ENCODE data around the gene INHBB.
A peak's percentile ranks its signal among the peaks of the same experiment; 100 is the strongest.

The INHBB gene

GRCh38 chr2:120360307-120360855 lies 14.4 kb downstream of the INHBB start:
- Histone ChIP-seq H3K4me3 (ENCODE audit: low read depth, low read length) (no peak overlapping the region), H3K27ac (ENCODE audit: low read depth, low read length) (no peak overlapping the region), H3K9me3 (ENCODE audit: control insufficient read depth, insufficient read depth, low read depth, low read length) (no peaks in the 10 kb centered on the region), H3K4me1 (ENCODE audit: control insufficient read depth, insufficient read depth, low read length) (peaks cover 10% of the 10 kb centered on the region; the same call in 1 of the 2 replicates), H3K36me3 (ENCODE audit: control insufficient read depth, insufficient read depth, low read length) (no peaks in the 10 kb centered on the region), H3K9ac (ENCODE audit: low read length) (no peak overlapping the region), H3K27me3 (ENCODE audit: control insufficient read depth, insufficient read depth, low read length) (peaks cover 32% of the 10 kb centered on the region)

- Histone ChIP-seq H3K9me3 (ENCODE audit: control insufficient read depth, insufficient read depth, low read depth, low read length) (no peaks in the 10 kb centered on the region), H3K27me3 (ENCODE audit: control insufficient read depth, insufficient read depth, low read length) (peaks cover 13% of the 10 kb centered on the region; the same call in 1 of the 2 replicates), H3K36me3 (ENCODE audit: control insufficient read depth, insufficient read depth, low read length) (no peaks in the 10 kb centered on the region), H3K9ac (ENCODE audit: low read length) (no peak overlapping the region), H3K4me1 (ENCODE audit: control insufficient read depth, insufficient read depth, low read length) (no peaks in the 10 kb centered on the region), H3K4me3 (ENCODE audit: low read depth, low read length) (no peak overlapping the region), H3K27ac (ENCODE audit: low read depth, low read length) (no peak overlapping the region)
Observed at GRCh38 chr2:120362926-120363325, 17.0 kb downstream of the INHBB start.

GRCh38 chr2:120365236-120365793 lies 19.4 kb downstream of the INHBB start:
- Histone ChIP-seq H3K36me3 (ENCODE audit: control insufficient read depth, insufficient read depth, low read length) (no peaks in the 10 kb centered on the region), H3K27me3 (ENCODE audit: control insufficient read depth, insufficient read depth, low read length) (peaks cover 8% of the 10 kb centered on the region; the same call in 1 of the 2 replicates), H3K4me3 (ENCODE audit: low read depth, low read length) (no peak overlapping the region), H3K9ac (ENCODE audit: low read length) (no peak overlapping the region), H3K9me3 (ENCODE audit: control insufficient read depth, insufficient read depth, low read depth, low read length) (no peaks in the 10 kb centered on the region), H3K4me1 (ENCODE audit: control insufficient read depth, insufficient read depth, low read length) (no peaks in the 10 kb centered on the region), H3K27ac (ENCODE audit: low read depth, low read length) (no peak overlapping the region)

GRCh38 chr2:120366698-120367097 lies 20.8 kb downstream of the INHBB start:
- H3K4me1 ChIP-seq (ENCODE audit: control insufficient read depth, insufficient read depth, low read length) = peaks cover 2% of the 10 kb centered on the region
- peaks cover 5% of the 10 kb centered on the region; the same call in 1 of the 2 replicates for H3K27me3 ChIP-seq (ENCODE audit: control insufficient read depth, insufficient read depth, low read length)
- H3K36me3 ChIP-seq (ENCODE audit: control insufficient read depth, insufficient read depth, low read length) = no peaks in the 10 kb centered on the region
- no peaks in the 10 kb centered on the region for H3K9me3 ChIP-seq (ENCODE audit: control insufficient read depth, insufficient read depth, low read depth, low read length)
- H3K27ac ChIP-seq (ENCODE audit: low read depth, low read length) = no peak overlapping the region
- H3K9ac ChIP-seq (ENCODE audit: low read length) = no peak overlapping the region
- no peak overlapping the region for H3K4me3 ChIP-seq (ENCODE audit: low read depth, low read length)

- H3K9me3 ChIP-seq (ENCODE audit: control insufficient read depth, insufficient read depth, low read depth, low read length) = no peaks in the 10 kb centered on the region
- no peak overlapping the region for H3K27ac ChIP-seq (ENCODE audit: low read depth, low read length)
- H3K4me3 ChIP-seq (ENCODE audit: low read depth, low read length) = no peak overlapping the region
- no peaks in the 10 kb centered on the region for H3K36me3 ChIP-seq (ENCODE audit: control insufficient read depth, insufficient read depth, low read length)
- peaks cover 7% of the 10 kb centered on the region for H3K4me1 ChIP-seq (ENCODE audit: control insufficient read depth, insufficient read depth, low read length)
- H3K9ac ChIP-seq (ENCODE audit: low read length) = no peak overlapping the region
- H3K27me3 ChIP-seq (ENCODE audit: control insufficient read depth, insufficient read depth, low read length) = peaks cover 5% of the 10 kb centered on the region; the same call in 1 of the 2 replicates
Observed at GRCh38 chr2:120367221-120367620, 21.3 kb downstream of the INHBB start.

- H3K36me3 ChIP-seq (ENCODE audit: control insufficient read depth, insufficient read depth, low read length) = no peaks in the 10 kb centered on the region
- H3K4me1 ChIP-seq (ENCODE audit: control insufficient read depth, insufficient read depth, low read length) = peaks cover 11% of the 10 kb centered on the region
- H3K9me3 ChIP-seq (ENCODE audit: control insufficient read depth, insufficient read depth, low read depth, low read length) = no peaks in the 10 kb centered on the region
- H3K27ac ChIP-seq (ENCODE audit: low read depth, low read length) = no peak overlapping the region
- no peak overlapping the region for H3K4me3 ChIP-seq (ENCODE audit: low read depth, low read length)
- H3K27me3 ChIP-seq (ENCODE audit: control insufficient read depth, insufficient read depth, low read length) = peaks cover under 1% of the 10 kb centered on the region; the same call in 1 of the 2 replicates
- H3K9ac ChIP-seq (ENCODE audit: low read length) = no peak overlapping the region
Observed at GRCh38 chr2:120367649-120368048, 21.7 kb downstream of the INHBB start.

- H3K9ac ChIP-seq (ENCODE audit: low read length) = no peak overlapping the region
Observed at GRCh38 chr2:120368086-120368485, 22.1 kb downstream of the INHBB start.

GRCh38 chr2:120369250-120369649 lies 23.3 kb downstream of the INHBB start:
- H3K9me3 ChIP-seq (ENCODE audit: control insufficient read depth, insufficient read depth, low read depth, low read length) = no peaks in the 10 kb centered on the region
- no peaks in the 10 kb centered on the region for H3K36me3 ChIP-seq (ENCODE audit: control insufficient read depth, insufficient read depth, low read length)
- H3K4me3 ChIP-seq (ENCODE audit: low read depth, low read length) = no peak overlapping the region
- no peaks in the 10 kb centered on the region for H3K27me3 ChIP-seq (ENCODE audit: control insufficient read depth, insufficient read depth, low read length)
- no peak overlapping the region for H3K9ac ChIP-seq (ENCODE audit: low read length)
- peaks cover 23% of the 10 kb centered on the region for H3K4me1 ChIP-seq (ENCODE audit: control insufficient read depth, insufficient read depth, low read length)
- H3K27ac ChIP-seq (ENCODE audit: low read depth, low read length) = no peak overlapping the region

More at GRCh38 chr2:120368086-120368485, 22.1 kb downstream of the INHBB start:
- Histone ChIP-seq H3K36me3 (ENCODE audit: control insufficient read depth, insufficient read depth, low read length) (no peaks in the 10 kb centered on the region), H3K27me3 (ENCODE audit: control insufficient read depth, insufficient read depth, low read length) (no peaks in the 10 kb centered on the region), H3K4me1 (ENCODE audit: control insufficient read depth, insufficient read depth, low read length) (peaks cover 16% of the 10 kb centered on the region), H3K4me3 (ENCODE audit: low read depth, low read length) (no peak overlapping the region), H3K27ac (ENCODE audit: low read depth, low read length) (no peak overlapping the region), H3K9me3 (ENCODE audit: control insufficient read depth, insufficient read depth, low read depth, low read length) (no peaks in the 10 kb centered on the region)

GRCh38 chr2:120371969-120372625 lies 26.2 kb downstream of the INHBB start:
- Histone ChIP-seq H3K27ac (ENCODE audit: low read depth, low read length) (no peak overlapping the region), H3K27me3 (ENCODE audit: control insufficient read depth, insufficient read depth, low read length) (peaks cover 15% of the 10 kb centered on the region), H3K9ac (ENCODE audit: low read length) (no peak overlapping the region), H3K36me3 (ENCODE audit: control insufficient read depth, insufficient read depth, low read length) (no peaks in the 10 kb centered on the region), H3K4me1 (ENCODE audit: control insufficient read depth, insufficient read depth, low read length) (peaks cover 35% of the 10 kb centered on the region), H3K4me3 (ENCODE audit: low read depth, low read length) (no peak overlapping the region), H3K9me3 (ENCODE audit: control insufficient read depth, insufficient read depth, low read depth, low read length) (no peaks in the 10 kb centered on the region)

- H3K4me1 ChIP-seq (ENCODE audit: control insufficient read depth, insufficient read depth, low read length) = peaks cover 35% of the 10 kb centered on the region
Observed at GRCh38 chr2:120372816-120373215, 26.9 kb downstream of the INHBB start.

GRCh38 chr2:120373424-120373823 lies 27.5 kb downstream of the INHBB start:
- Histone ChIP-seq H3K4me3 (ENCODE audit: low read depth, low read length) (peak overlapping the region; percentile 50), H3K4me1 (ENCODE audit: control insufficient read depth, insufficient read depth, low read length) (peaks cover 35% of the 10 kb centered on the region), H3K36me3 (ENCODE audit: control insufficient read depth, insufficient read depth, low read length) (no peaks in the 10 kb centered on the region), H3K9me3 (ENCODE audit: control insufficient read depth, insufficient read depth, low read depth, low read length) (no peaks in the 10 kb centered on the region), H3K27me3 (ENCODE audit: control insufficient read depth, insufficient read depth, low read length) (peaks cover 26% of the 10 kb centered on the region), H3K27ac (ENCODE audit: low read depth, low read length) (no peak overlapping the region), H3K9ac (ENCODE audit: low read length) (no peak overlapping the region)

More at GRCh38 chr2:120372816-120373215, 26.9 kb downstream of the INHBB start:
- no peaks in the 10 kb centered on the region for H3K36me3 ChIP-seq (ENCODE audit: control insufficient read depth, insufficient read depth, low read length)
- H3K9me3 ChIP-seq (ENCODE audit: control insufficient read depth, insufficient read depth, low read depth, low read length) = no peaks in the 10 kb centered on the region
- H3K4me3 ChIP-seq (ENCODE audit: low read depth, low read length) = peak overlapping the region; percentile 5; the same call in 1 of the 2 replicates
- H3K27me3 ChIP-seq (ENCODE audit: control insufficient read depth, insufficient read depth, low read length) = peaks cover 21% of the 10 kb centered on the region
- no peak overlapping the region for H3K9ac ChIP-seq (ENCODE audit: low read length)
- H3K27ac ChIP-seq (ENCODE audit: low read depth, low read length) = no peak overlapping the region
